HL-60 (cell line): ENCODE measurements around the gene NETO1.

ENCODE experiments used
- GABPA ChIP-seq: IDR thresholded peaks from 2 replicates; pipeline ENCODE4 v1.6.1; 2012; ENCODE audit warnings: low read depth
- POLR2AphosphoS5 ChIP-seq: IDR thresholded peaks from 2 replicates; pipeline ENCODE4 v1.6.1; 2012; ENCODE audit warnings: low read depth
- TF ChIP-seq, protein P1 (sequence below): IDR thresholded peaks from one replicate; pipeline ENCODE4 v1.5.1; 2011; ENCODE audit warnings: low read length, control low read depth, inconsistent platforms; ENCODE audit not compliant: insufficient read depth
- TF ChIP-seq, protein P2 (sequence below): IDR thresholded peaks from 2 replicates; pipeline ENCODE4 v1.6.1; 2012; ENCODE audit warnings: low read depth; ENCODE audit not compliant: insufficient replicate concordance

DNA sequence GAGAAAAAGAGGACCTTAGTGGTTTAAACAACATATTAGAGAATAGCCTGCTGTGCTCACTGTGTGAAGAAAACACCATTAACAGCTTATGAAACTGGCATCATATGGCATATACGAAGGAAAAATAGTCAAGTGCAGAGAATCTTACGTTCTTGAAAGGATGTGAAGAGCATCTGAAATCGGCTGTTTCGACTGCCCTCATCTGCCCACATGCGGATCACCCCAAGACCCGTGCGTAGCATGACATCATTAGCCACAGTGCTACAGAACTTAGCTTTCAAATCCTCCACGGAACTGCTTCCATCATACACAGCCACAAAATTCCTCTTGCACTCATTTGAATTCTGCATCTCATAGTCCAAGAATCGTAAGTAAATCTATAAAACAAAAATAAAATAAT lies 84.3 kb downstream of the NETO1 start:
- TF ChIP-seq, protein P1, sequence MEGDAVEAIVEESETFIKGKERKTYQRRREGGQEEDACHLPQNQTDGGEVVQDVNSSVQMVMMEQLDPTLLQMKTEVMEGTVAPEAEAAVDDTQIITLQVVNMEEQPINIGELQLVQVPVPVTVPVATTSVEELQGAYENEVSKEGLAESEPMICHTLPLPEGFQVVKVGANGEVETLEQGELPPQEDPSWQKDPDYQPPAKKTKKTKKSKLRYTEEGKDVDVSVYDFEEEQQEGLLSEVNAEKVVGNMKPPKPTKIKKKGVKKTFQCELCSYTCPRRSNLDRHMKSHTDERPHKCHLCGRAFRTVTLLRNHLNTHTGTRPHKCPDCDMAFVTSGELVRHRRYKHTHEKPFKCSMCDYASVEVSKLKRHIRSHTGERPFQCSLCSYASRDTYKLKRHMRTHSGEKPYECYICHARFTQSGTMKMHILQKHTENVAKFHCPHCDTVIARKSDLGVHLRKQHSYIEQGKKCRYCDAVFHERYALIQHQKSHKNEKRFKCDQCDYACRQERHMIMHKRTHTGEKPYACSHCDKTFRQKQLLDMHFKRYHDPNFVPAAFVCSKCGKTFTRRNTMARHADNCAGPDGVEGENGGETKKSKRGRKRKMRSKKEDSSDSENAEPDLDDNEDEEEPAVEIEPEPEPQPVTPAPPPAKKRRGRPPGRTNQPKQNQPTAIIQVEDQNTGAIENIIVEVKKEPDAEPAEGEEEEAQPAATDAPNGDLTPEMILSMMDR: no peak
- TF ChIP-seq, protein P2, sequence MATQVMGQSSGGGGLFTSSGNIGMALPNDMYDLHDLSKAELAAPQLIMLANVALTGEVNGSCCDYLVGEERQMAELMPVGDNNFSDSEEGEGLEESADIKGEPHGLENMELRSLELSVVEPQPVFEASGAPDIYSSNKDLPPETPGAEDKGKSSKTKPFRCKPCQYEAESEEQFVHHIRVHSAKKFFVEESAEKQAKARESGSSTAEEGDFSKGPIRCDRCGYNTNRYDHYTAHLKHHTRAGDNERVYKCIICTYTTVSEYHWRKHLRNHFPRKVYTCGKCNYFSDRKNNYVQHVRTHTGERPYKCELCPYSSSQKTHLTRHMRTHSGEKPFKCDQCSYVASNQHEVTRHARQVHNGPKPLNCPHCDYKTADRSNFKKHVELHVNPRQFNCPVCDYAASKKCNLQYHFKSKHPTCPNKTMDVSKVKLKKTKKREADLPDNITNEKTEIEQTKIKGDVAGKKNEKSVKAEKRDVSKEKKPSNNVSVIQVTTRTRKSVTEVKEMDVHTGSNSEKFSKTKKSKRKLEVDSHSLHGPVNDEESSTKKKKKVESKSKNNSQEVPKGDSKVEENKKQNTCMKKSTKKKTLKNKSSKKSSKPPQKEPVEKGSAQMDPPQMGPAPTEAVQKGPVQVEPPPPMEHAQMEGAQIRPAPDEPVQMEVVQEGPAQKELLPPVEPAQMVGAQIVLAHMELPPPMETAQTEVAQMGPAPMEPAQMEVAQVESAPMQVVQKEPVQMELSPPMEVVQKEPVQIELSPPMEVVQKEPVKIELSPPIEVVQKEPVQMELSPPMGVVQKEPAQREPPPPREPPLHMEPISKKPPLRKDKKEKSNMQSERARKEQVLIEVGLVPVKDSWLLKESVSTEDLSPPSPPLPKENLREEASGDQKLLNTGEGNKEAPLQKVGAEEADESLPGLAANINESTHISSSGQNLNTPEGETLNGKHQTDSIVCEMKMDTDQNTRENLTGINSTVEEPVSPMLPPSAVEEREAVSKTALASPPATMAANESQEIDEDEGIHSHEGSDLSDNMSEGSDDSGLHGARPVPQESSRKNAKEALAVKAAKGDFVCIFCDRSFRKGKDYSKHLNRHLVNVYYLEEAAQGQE: no peak
- TF ChIP-seq POLR2AphosphoS5: no peak
- TF ChIP-seq GABPA: no peak
